Activated CD4-positive, alpha-beta T cell treated with anti-CD3 and anti-CD28 coated beads, Interleukin-2, amount 50 U/mL, for 1 hour (primary cell): Measurements from ENCODE around the gene USP9Y.
A peak's percentile ranks its signal among the peaks of the same experiment; 100 is the strongest.

Experiments used
- DNase-seq: peaks from one replicate; pipeline ENCODE4 v3.0.0-alpha.2; 2020

Gene USP9Y

DNA sequence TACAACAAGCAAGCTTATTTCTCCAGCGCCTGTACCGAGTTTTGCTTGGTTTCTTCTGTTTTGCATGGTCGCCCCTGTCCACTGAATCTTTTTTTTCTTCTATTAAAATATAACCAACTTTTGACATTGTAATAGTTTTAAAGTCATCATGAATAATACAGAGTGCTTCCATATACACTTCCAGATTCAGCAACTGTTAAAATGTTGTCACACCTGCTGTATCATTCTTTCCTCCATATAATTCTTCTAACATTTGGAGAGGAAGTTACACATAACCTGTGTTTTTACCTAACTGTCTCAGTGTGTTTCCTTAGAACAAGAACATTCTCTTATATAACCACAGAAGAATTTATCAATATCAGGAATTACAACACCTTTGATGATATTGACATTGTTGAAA lies 83.5 kb downstream of the USP9Y start:
- DNase-seq, result no peak

GRCh38 chrY:12793999-12794398 lies 93.0 kb downstream of the USP9Y start:
- no peak for DNase-seq

DNA sequence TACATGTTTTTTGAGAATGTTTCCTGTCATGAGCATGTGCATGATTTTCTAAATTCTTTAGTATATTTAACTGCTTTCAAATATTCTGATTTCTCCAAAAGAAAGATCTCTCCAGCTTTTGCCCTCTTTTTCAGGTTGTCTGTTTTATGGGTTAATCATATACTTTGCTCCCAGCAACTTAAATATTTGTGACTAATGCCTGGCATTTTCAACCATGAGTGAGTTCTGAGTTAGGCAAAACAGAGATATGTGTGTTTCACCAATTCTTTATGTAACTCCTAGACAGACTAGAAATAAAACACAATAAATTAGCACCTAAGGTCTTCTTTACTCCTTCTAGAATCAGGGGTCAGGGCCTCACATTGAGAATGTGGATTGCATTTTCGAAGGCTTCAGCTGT lies 107.0 kb downstream of the USP9Y start:
- DNase-seq, result no peak

DNA sequence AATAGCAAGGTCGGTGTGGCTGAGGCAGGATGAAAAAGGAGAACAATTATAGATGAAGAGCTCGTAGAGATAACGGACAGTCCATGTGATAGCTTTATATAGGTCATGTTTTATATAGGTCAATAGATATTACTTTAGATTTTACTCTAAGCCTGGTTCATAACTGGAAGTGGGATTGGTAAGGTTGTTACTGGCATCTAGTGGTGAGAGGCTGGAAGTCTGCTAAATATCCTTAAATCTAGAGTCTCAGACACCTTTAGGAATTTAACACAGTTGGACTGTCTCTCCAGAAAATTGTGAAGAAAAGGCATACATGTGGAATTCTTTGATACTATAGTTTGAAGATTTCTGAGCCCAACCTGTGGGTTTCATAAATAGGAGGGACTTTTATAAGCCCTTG lies 108.0 kb downstream of the USP9Y start:
- no peak for DNase-seq

DNA sequence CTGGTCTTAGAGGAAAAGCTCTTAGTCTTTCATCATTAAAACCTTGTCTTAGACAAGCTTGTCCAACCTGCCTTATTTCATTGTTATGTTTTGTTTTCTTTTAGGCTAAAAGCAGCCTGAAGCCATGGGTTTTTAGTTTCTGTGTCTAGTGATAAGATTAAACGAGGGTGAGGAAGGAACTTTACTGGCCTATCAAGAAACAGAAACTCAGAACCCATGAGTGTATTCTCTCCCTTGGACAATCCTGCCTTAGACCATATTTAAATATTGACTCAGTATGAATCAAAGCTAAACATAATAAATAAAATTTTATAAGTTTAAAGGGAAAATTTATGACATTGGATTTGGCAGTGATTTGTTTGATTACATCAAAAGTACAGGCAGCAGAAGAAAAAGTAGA lies 122.4 kb downstream of the USP9Y start:
- DNase-seq, result no peak

DNA sequence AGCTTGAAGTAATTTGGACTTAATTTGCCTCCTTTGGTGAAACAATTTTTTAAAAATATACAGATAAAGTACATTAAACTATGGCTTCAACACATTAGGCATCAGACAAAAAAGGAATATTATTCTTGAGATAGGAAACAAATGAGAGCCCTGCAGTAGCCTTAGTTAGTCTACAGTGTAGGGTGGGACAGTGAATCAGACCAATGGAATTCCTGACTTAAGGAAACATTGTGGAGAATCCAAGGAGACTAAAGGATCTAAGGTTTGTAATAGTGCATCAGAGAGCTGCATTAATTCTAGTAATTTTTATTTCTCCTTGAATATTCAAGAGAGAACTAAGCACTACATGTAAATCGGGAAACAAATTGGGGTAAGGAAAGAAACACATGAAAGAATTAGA lies 125.8 kb downstream of the USP9Y start:
- no peak for DNase-seq

DNA sequence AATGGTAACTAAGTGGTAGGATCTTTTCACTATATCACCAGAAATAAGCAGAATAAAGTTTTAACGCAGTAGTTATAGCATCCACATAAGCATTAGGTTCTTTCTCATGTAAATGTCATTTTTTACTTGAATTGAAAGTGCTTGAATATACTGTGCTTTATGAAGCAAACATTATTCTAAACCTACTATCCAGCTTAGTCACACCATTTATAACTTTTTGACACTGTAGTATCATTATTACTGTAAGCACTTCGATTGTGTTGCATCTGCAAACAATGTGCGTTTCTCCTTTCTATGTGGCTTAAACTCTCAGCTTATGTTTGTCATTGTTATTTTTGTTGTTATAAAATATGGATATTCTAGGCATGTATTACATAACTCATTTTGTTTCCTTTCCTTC lies 132.3 kb downstream of the USP9Y start:
- no peak for DNase-seq

DNA sequence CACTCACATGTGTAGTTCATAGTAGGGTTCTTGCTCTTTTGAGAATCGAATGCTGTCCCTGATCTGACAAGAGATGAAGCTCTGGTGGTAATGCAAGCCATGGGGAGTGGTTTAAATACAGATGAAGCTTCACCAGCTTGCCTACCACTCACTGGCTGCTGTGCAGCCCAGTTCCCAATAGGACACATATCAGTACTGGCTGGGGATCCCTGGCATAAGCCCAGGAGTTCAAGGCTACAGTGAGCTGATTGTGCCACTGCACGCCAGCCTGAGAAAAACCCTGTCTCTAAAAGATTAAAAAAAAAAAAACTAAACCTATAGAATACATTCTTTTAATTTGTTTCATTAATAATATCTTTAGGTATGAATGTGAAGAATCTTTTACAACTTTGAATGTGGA lies 136.5 kb downstream of the USP9Y start:
- no peak for DNase-seq

GRCh38 chrY:12841368-12841767 lies 140.3 kb downstream of the USP9Y start:
- DNase-seq, result no peak

DNA sequence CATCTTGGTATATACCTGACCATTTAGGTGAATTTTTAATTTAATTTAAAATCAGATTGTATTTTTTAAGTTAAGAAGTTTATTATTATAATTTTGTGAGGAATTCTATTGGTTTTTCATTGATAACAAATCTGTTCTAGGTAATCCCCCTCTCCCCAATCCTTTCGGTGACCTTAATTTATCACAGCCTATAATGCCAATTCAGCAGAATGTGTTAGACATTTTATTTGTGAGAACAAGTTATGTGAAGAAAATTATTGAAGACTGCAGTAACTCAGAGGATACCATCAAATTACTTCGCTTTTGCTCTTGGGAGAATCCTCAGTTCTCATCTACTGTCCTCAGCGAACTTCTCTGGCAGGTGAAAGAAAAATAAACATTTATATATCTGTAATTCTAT lies 145.8 kb downstream of the USP9Y start:
- no peak for DNase-seq

DNA sequence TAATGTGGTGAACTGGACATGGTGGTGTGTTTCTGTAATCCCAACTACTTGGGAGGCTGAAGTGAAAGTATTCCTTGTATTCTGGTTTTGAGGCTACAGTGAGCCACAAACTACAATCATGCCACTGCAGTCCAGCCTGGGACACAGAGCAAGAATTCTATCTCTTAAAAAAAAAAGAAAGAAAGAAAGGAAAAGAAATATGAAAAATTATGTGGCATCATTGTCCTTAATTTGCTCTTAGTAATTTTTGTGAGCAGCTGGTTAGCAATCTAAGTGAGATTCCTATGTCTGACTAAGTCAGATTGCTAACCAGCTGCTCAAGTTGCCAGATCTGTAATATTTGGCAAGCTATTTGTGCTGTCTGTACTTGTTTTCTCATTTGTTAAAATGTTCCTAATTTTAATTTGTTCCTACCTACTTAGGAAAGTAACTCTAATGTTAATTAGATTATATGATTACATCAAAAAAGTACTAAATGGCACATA lies 154.8 kb downstream of the USP9Y start:
- DNase-seq, result no peak

DNA sequence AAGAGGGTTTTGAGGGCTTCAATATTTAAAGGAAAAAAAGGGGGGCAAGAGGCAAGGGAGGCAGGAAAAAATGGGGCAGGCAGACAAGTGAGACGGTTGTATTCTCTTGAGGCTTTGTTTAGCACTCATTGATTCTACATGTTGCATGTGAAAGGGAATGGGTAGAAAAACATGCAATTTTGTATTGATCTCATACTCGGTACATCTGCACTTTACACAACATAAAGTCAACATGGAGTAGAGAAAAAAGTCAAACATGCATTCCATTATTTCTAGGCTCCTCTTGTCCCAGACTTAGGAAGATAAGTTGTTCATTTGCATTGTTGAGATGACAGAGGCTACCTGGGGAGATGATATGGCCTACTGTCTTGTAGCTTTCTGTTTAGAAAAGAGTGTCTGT lies 166.9 kb downstream of the USP9Y start:
- DNase-seq, result no peak

GRCh38 chrY:12896973-12897372 lies 195.9 kb downstream of the USP9Y start:
- no peak for DNase-seq

DNA sequence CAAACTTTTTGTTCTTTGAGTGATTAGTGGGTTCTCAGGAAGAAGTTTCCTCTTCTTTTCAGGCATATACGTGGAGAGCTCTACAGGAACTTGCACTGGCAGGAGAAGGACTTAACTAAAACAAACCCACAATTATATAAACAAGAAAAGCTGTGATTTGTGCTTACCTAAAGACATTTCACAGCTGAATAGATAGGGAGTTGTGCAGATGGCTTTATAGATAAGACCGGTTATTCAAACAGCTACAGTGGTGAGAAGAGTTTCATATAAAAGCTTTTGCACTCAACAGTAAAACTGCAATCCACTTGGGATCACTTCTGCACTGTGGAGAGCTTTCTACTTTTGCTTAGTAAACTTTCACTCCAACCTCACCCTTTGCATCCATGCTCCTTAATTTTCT lies 197.6 kb downstream of the USP9Y start:
- DNase-seq, result no peak

GRCh38 chrY:12904618-12905516 lies 203.8 kb downstream of the USP9Y start, which contains the start of gene DDX3Y:
TSS of gene DDX3Y (plus strand) at chrY:12904868. CDS start at chrY:12904937, 69 bp downstream.
- DNase-seq, result peak; percentile 76

GRCh38 chrY:12905517-12905872 lies 204.5 kb downstream of the USP9Y start:
- peak; percentile 53 for DNase-seq

GRCh38 chrY:12905895-12906294 lies 204.9 kb downstream of the USP9Y start:
- DNase-seq, result no peak
